ENCODE results near the gene PINK1.

DNA sequence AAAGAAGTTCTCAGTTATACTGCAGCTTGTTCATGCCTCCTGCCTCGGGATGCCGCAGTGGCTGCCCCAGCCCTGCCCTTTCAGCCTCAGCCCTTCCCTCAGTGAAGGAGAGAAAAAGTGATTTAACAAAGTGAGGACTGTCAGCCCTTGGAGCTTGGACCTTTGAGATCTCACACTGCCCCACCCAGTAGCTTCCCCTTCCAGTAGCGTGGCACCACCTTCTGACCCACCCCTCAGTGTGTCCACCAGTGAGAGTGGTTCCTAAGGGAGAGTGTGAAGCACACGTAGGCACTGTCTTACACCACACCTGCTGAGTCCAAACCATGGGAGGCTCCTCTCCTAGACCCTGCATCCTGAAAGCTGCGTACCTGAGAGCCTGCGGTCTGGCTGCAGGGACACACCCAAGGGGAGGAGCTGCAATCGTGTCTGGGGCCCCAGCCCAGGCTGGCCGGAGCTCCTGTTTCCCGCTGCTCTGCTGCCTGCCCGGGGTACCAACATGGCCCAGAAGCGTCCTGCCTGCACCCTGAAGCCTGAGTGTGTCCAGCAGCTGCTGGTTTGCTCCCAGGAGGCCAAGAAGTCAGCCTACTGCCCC is 44.5 kb upstream of the PINK1 start, which contains the start of gene CDA:
- TF ChIP-seq GATA2 (IDR thresholded peaks at IDR 0.05; ENCODE audit: low read depth, low read length) (no peak), GATA3 (IDR thresholded peaks at IDR 0.05; ENCODE audit: low read depth, low read length) (no peak)

All from SH-SY5Y (cell line).